ENCODE measurements around the gene DMD.

Gene DMD

DNA sequence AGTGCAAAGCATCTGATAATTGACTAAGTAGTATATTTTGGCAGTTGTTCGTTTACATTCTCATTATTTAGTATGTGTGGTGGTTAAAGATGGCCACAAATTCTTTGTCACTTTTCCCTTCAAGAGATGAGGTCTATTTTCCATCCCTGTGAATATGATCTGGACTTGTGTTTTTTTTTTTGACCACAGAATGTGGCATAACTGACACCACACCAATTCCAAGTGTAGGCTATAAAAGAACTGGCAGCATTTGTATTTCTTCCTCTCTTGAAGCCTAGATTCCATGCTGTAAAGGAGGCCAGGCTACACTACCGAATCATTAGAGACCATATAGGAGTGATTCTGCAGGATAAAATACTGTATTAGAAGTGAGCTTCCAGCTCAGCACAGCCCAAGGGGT lies 596.6 kb downstream of the DMD start:
- CTCF ChIA-PET: no interaction called here
- Histone ChIP-seq H3K36me3 (ENCODE audit: control insufficient read depth in 4 of 4, insufficient read depth in 4 of 4, low read length in 3 of 4) (no peaks in the 10 kb centered on the region), H3K4me1 (ENCODE audit: control extremely low read depth in 1 of 4, control insufficient read depth in 4 of 4, insufficient read depth in 4 of 4, low read length in 3 of 4) (no peaks in the 10 kb centered on the region), H3K9me3 (ENCODE audit: control extremely low read depth in 1 of 5, control insufficient read depth in 4 of 5, insufficient read depth in 2 of 5, low read depth in 1 of 5, low read length in 4 of 5) (no peaks in the 10 kb centered on the region), H3K27me3 (replicated peaks in 2 of 5; ENCODE audit: control insufficient read depth in 4 of 5, insufficient read depth in 5 of 5, low read length in 4 of 5) (no peaks in the 10 kb centered on the region), H3K4me3 (ENCODE audit: control insufficient read depth in 1 of 7, extremely low read depth in 1 of 7, insufficient read depth in 4 of 7, low read depth in 2 of 7, low read length in 6 of 7) (no peak overlapping the region), H3K27ac (ENCODE audit: insufficient read depth in 1 of 2, low read depth in 1 of 2, low read length in 2 of 2, poor library complexity in 1 of 2, severe bottlenecking in 2 of 2) (no peak overlapping the region)
- POLR2A ChIA-PET: no interaction called here
- DNase-seq: no peak
- WGBS (ENCODE audit: insufficient coverage): no CpG with 5 or more reads among the region's 2 CpGs

- no peak overlapping the region for H3K27ac ChIP-seq (ENCODE audit: insufficient read depth in 1 of 2, low read depth in 1 of 2, low read length in 2 of 2, poor library complexity in 1 of 2, severe bottlenecking in 2 of 2)
Measured at GRCh38 chrX:32599156-32599555, 612.2 kb downstream of the DMD start.

DNA sequence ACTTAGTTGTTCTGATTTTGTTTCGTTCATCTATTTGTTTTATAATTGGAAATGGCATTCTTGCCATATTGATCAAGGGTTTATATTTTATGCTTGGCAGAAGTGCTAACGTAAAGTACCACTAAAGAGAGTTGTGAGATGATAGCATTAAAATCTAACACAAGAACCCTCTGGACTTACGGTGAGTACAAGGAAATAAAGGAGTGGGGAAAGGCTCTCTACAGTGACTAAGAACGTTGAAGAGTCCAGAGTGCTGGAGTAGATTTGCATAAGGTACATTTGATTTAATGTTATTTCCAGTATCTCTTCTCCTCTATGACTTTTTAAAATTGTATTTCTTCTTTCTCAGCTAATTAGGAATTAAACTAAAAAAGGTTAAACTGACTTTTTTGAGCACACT lies 612.6 kb downstream of the DMD start:
- Histone ChIP-seq H3K4me1 (ENCODE audit: control extremely low read depth in 1 of 4, control insufficient read depth in 4 of 4, insufficient read depth in 4 of 4, low read length in 3 of 4) (no peaks in the 10 kb centered on the region), H3K4me3 (ENCODE audit: control insufficient read depth in 1 of 7, extremely low read depth in 1 of 7, insufficient read depth in 4 of 7, low read depth in 2 of 7, low read length in 6 of 7) (no peak overlapping the region), H3K9me3 (ENCODE audit: control extremely low read depth in 1 of 5, control insufficient read depth in 4 of 5, insufficient read depth in 2 of 5, low read depth in 1 of 5, low read length in 4 of 5) (no peaks in the 10 kb centered on the region), H3K27me3 (replicated peaks in 2 of 5; ENCODE audit: control insufficient read depth in 4 of 5, insufficient read depth in 5 of 5, low read length in 4 of 5) (no peaks in the 10 kb centered on the region), H3K27ac (ENCODE audit: insufficient read depth in 1 of 2, low read depth in 1 of 2, low read length in 2 of 2, poor library complexity in 1 of 2, severe bottlenecking in 2 of 2) (no peak overlapping the region), H3K36me3 (ENCODE audit: control insufficient read depth in 4 of 4, insufficient read depth in 4 of 4, low read length in 3 of 4) (no peaks in the 10 kb centered on the region)
- DNase-seq: no peak
- WGBS (ENCODE audit: insufficient coverage): 67% methylated on average over 1 of the region's 4 CpGs
- ChIA-PET CTCF (no interaction called here), POLR2A (no interaction called here)

More at GRCh38 chrX:32599156-32599555, 612.2 kb downstream of the DMD start:
- no peak for DNase-seq
- no peaks in the 10 kb centered on the region for H3K36me3 ChIP-seq (ENCODE audit: control insufficient read depth in 4 of 4, insufficient read depth in 4 of 4, low read length in 3 of 4)
- POLR2A ChIA-PET: no interaction called here
- no peaks in the 10 kb centered on the region for H3K4me1 ChIP-seq (ENCODE audit: control extremely low read depth in 1 of 4, control insufficient read depth in 4 of 4, insufficient read depth in 4 of 4, low read length in 3 of 4)
- no peaks in the 10 kb centered on the region for H3K27me3 ChIP-seq (replicated peaks in 2 of 5; ENCODE audit: control insufficient read depth in 4 of 5, insufficient read depth in 5 of 5, low read length in 4 of 5)
- CTCF ChIA-PET: no interaction called here
- no peaks in the 10 kb centered on the region for H3K9me3 ChIP-seq (ENCODE audit: control extremely low read depth in 1 of 5, control insufficient read depth in 4 of 5, insufficient read depth in 2 of 5, low read depth in 1 of 5, low read length in 4 of 5)
- WGBS (ENCODE audit: insufficient coverage): no CpG with 5 or more reads among the region's 4 CpGs
- H3K4me3 ChIP-seq (ENCODE audit: control insufficient read depth in 1 of 7, extremely low read depth in 1 of 7, insufficient read depth in 4 of 7, low read depth in 2 of 7, low read length in 6 of 7): no peak overlapping the region

DNA sequence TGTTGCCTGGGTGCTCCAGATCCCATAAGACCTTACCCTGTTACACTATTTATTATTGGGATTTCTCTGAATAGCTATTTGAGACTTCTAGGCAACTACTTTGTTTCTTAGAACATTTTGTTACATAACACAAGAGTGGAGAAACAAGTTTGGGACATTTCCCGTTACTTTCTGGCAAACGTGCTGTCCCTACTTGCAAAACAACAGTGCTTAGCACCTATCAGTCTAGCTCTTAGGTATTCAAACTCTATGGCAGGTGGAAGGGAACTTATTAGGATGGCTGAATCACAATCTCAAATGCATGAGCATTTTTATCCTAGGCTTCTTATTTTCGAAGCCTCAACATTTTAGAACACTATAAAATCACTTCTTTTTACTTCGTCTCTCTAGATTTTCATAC lies 613.6 kb downstream of the DMD start:
- H3K36me3 ChIP-seq (ENCODE audit: control insufficient read depth in 4 of 4, insufficient read depth in 4 of 4, low read length in 3 of 4): no peaks in the 10 kb centered on the region
- no peak for DNase-seq
- H3K9me3 ChIP-seq (ENCODE audit: control extremely low read depth in 1 of 5, control insufficient read depth in 4 of 5, insufficient read depth in 2 of 5, low read depth in 1 of 5, low read length in 4 of 5): peaks cover 0 to 1% (median 0%) of the 10 kb centered on the region in 5 experiments
- no peaks in the 10 kb centered on the region for H3K27me3 ChIP-seq (replicated peaks in 2 of 5; ENCODE audit: control insufficient read depth in 4 of 5, insufficient read depth in 5 of 5, low read length in 4 of 5)
- no peak overlapping the region for H3K4me3 ChIP-seq (ENCODE audit: control insufficient read depth in 1 of 7, extremely low read depth in 1 of 7, insufficient read depth in 4 of 7, low read depth in 2 of 7, low read length in 6 of 7)
- H3K4me1 ChIP-seq (ENCODE audit: control extremely low read depth in 1 of 4, control insufficient read depth in 4 of 4, insufficient read depth in 4 of 4, low read length in 3 of 4): no peaks in the 10 kb centered on the region
- 92% methylated on average over 2 of the region's 4 CpGs for WGBS (ENCODE audit: insufficient coverage)
- H3K27ac ChIP-seq (ENCODE audit: insufficient read depth in 1 of 2, low read depth in 1 of 2, low read length in 2 of 2, poor library complexity in 1 of 2, severe bottlenecking in 2 of 2): no peak overlapping the region
- CTCF ChIA-PET: no interaction called here
- POLR2A ChIA-PET: no interaction called here

GRCh38 chrX:32592786-32593185 lies 618.6 kb downstream of the DMD start:
- H3K4me3 ChIP-seq (ENCODE audit: control insufficient read depth in 1 of 7, extremely low read depth in 1 of 7, insufficient read depth in 4 of 7, low read depth in 2 of 7, low read length in 6 of 7): no peak overlapping the region
- no peaks in the 10 kb centered on the region for H3K36me3 ChIP-seq (ENCODE audit: control insufficient read depth in 4 of 4, insufficient read depth in 4 of 4, low read length in 3 of 4)
- no peaks in the 10 kb centered on the region for H3K4me1 ChIP-seq (ENCODE audit: control extremely low read depth in 1 of 4, control insufficient read depth in 4 of 4, insufficient read depth in 4 of 4, low read length in 3 of 4)
- no peak overlapping the region for H3K27ac ChIP-seq (ENCODE audit: insufficient read depth in 1 of 2, low read depth in 1 of 2, low read length in 2 of 2, poor library complexity in 1 of 2, severe bottlenecking in 2 of 2)
- ChIA-PET CTCF (no interaction called here), POLR2A (no interaction called here)
- no peaks in the 10 kb centered on the region for H3K27me3 ChIP-seq (replicated peaks in 2 of 5; ENCODE audit: control insufficient read depth in 4 of 5, insufficient read depth in 5 of 5, low read length in 4 of 5)
- DNase-seq: no peak
- WGBS (ENCODE audit: insufficient coverage): 92% methylated on average over 7 of the region's 7 CpGs
- H3K9me3 ChIP-seq (ENCODE audit: control extremely low read depth in 1 of 5, control insufficient read depth in 4 of 5, insufficient read depth in 2 of 5, low read depth in 1 of 5, low read length in 4 of 5): peaks cover 0 to 11% (median 0%) of the 10 kb centered on the region in 5 experiments

GRCh38 chrX:32591589-32591988 lies 619.8 kb downstream of the DMD start:
- Histone ChIP-seq H3K4me3 (ENCODE audit: control insufficient read depth in 1 of 7, extremely low read depth in 1 of 7, insufficient read depth in 4 of 7, low read depth in 2 of 7, low read length in 6 of 7) (no peak overlapping the region), H3K9me3 (ENCODE audit: control extremely low read depth in 1 of 5, control insufficient read depth in 4 of 5, insufficient read depth in 2 of 5, low read depth in 1 of 5, low read length in 4 of 5) (peaks cover 0 to 11% (median 0%) of the 10 kb centered on the region in 5 experiments), H3K27ac (ENCODE audit: insufficient read depth in 1 of 2, low read depth in 1 of 2, low read length in 2 of 2, poor library complexity in 1 of 2, severe bottlenecking in 2 of 2) (no peak overlapping the region), H3K27me3 (replicated peaks in 2 of 5; ENCODE audit: control insufficient read depth in 4 of 5, insufficient read depth in 5 of 5, low read length in 4 of 5) (no peaks in the 10 kb centered on the region), H3K4me1 (ENCODE audit: control extremely low read depth in 1 of 4, control insufficient read depth in 4 of 4, insufficient read depth in 4 of 4, low read length in 3 of 4) (no peaks in the 10 kb centered on the region), H3K36me3 (ENCODE audit: control insufficient read depth in 4 of 4, insufficient read depth in 4 of 4, low read length in 3 of 4) (no peaks in the 10 kb centered on the region)
- ChIA-PET CTCF (no interaction called here), POLR2A (no interaction called here)
- no peak for DNase-seq
- 91% methylated on average over 8 of the region's 10 CpGs for WGBS (ENCODE audit: insufficient coverage)

- no peak overlapping the region for H3K27ac ChIP-seq (ENCODE audit: insufficient read depth in 1 of 2, low read depth in 1 of 2, low read length in 2 of 2, poor library complexity in 1 of 2, severe bottlenecking in 2 of 2)
- ChIA-PET POLR2A (no interaction called here), CTCF (no interaction called here)
- no peaks in the 10 kb centered on the region for H3K4me1 ChIP-seq (ENCODE audit: control extremely low read depth in 1 of 4, control insufficient read depth in 4 of 4, insufficient read depth in 4 of 4, low read length in 3 of 4)
- H3K9me3 ChIP-seq (ENCODE audit: control extremely low read depth in 1 of 5, control insufficient read depth in 4 of 5, insufficient read depth in 2 of 5, low read depth in 1 of 5, low read length in 4 of 5): no peaks in the 10 kb centered on the region
- WGBS (ENCODE audit: insufficient coverage): no CpG with 5 or more reads among the region's 3 CpGs
- H3K4me3 ChIP-seq (ENCODE audit: control insufficient read depth in 1 of 7, extremely low read depth in 1 of 7, insufficient read depth in 4 of 7, low read depth in 2 of 7, low read length in 6 of 7): no peak overlapping the region
- no peak for DNase-seq
- no peaks in the 10 kb centered on the region for H3K27me3 ChIP-seq (replicated peaks in 2 of 5; ENCODE audit: control insufficient read depth in 4 of 5, insufficient read depth in 5 of 5, low read length in 4 of 5)
- no peaks in the 10 kb centered on the region for H3K36me3 ChIP-seq (ENCODE audit: control insufficient read depth in 4 of 4, insufficient read depth in 4 of 4, low read length in 3 of 4)
Measured at GRCh38 chrX:32582729-32583128, 628.6 kb downstream of the DMD start.
